Skeletal muscle tissue (tissue), 4 donors: ENCODE data around the gene TC2N. TPM values are rescaled to one million over a fixed set of nuclear protein-coding genes. Genes with fewer than 3 reads are reported as not detected.

Experiments
- H3K27ac ChIP-seq: one replicate; pipeline ENCODE4 v1.7.0; 2013; ENCODE audit warnings: mild to moderate bottlenecking, low read depth, low read length, inconsistent platforms
- H3K27me3 ChIP-seq, 3 donors: one replicate each; pipeline ENCODE4 v1.7.0; 2013; ENCODE audit warnings: low read length in 3 of 3; ENCODE audit not compliant: control insufficient read depth in 3 of 3, insufficient read depth in 3 of 3
- H3K36me3 ChIP-seq, 3 donors: one replicate each; pipeline ENCODE4 v1.7.0; 2013; ENCODE audit warnings: low read length in 3 of 3; ENCODE audit not compliant: control insufficient read depth in 3 of 3, insufficient read depth in 3 of 3
- H3K4me1 ChIP-seq, 3 donors: one replicate each; pipeline ENCODE4 v1.7.0; 2013; ENCODE audit warnings: low read length in 3 of 3, mild to moderate bottlenecking in 3 of 3; ENCODE audit not compliant: control insufficient read depth in 3 of 3, insufficient read depth in 3 of 3
- H3K4me3 ChIP-seq, 3 donors: one replicate each; pipeline ENCODE4 v1.7.0; 2013; ENCODE audit warnings: low read length in 3 of 3
- H3K9ac ChIP-seq, 3 donors: one replicate each; pipeline ENCODE4 v1.7.0; 2013; ENCODE audit warnings: low read length in 3 of 3, mild to moderate bottlenecking in 3 of 3, moderate library complexity in 2 of 3, low read depth in 1 of 3
- H3K9me3 ChIP-seq, 3 donors: one replicate each; pipeline ENCODE4 v1.7.0; 2013; ENCODE audit warnings: low read length in 3 of 3; ENCODE audit not compliant: control insufficient read depth in 3 of 3
- total RNA-seq: library from RNA; depleted of rRNA; stranded (reverse); fragments of >200 nt; gene quantifications from one replicate; pipeline ENCODE4 v1.2.3, GENCODE V29; 2014
- donor health status: Osteomylitis.

TC2N gene
- total RNA-seq, 1 donor from 2014 or later, result 5.7 TPM

- Histone ChIP-seq H3K27me3 (peaks cover 0 to 17% (median 12%) of the 10 kb centered on the region in 3 donors), H3K9me3 (no peaks in the 10 kb centered on the region), H3K36me3 (no peaks in the 10 kb centered on the region), H3K9ac (no peak overlapping the region), H3K27ac (peak overlapping the region; percentile 44), H3K4me1 (peaks cover 0 to 24% (median 8%) of the 10 kb centered on the region in 3 donors), H3K4me3 (no peak overlapping the region)
These were observed 15.4 kb upstream of the TC2N start for GRCh38 chr14:91882776-91883175.

GRCh38 chr14:91882369-91882768 lies 15.0 kb upstream of the TC2N start:
- peaks cover 0 to 24% (median 8%) of the 10 kb centered on the region in 3 donors for H3K4me1 ChIP-seq
- no peak overlapping the region for H3K27ac ChIP-seq
- no peaks in the 10 kb centered on the region for H3K36me3 ChIP-seq
- peaks cover 0 to 17% (median 12%) of the 10 kb centered on the region in 3 donors for H3K27me3 ChIP-seq
- H3K4me3 ChIP-seq, result no peak overlapping the region
- no peaks in the 10 kb centered on the region for H3K9me3 ChIP-seq
- no peak overlapping the region for H3K9ac ChIP-seq

GRCh38 chr14:91879196-91879595 lies 11.9 kb upstream of the TC2N start:
- H3K4me3 ChIP-seq, result no peak overlapping the region
- H3K27ac ChIP-seq, result no peak overlapping the region
- H3K27me3 ChIP-seq, result peaks cover 0 to 16% (median 12%) of the 10 kb centered on the region in 3 donors
- no peaks in the 10 kb centered on the region for H3K36me3 ChIP-seq
- H3K4me1 ChIP-seq, result peaks cover 3 to 13% (median 8%) of the 10 kb centered on the region in 3 donors
- H3K9ac ChIP-seq, result no peak overlapping the region
- no peaks in the 10 kb centered on the region for H3K9me3 ChIP-seq

- Histone ChIP-seq H3K27me3 (peaks cover 0 to 11% (median 6%) of the 10 kb centered on the region in 3 donors), H3K36me3 (no peaks in the 10 kb centered on the region), H3K4me3 (no peak overlapping the region), H3K4me1 (peaks cover 13 to 20% (median 16%) of the 10 kb centered on the region in 3 donors), H3K9me3 (no peaks in the 10 kb centered on the region), H3K27ac (no peak overlapping the region), H3K9ac (no peak overlapping the region)
These were observed 10.9 kb upstream of the TC2N start for GRCh38 chr14:91878274-91878673.

GRCh38 chr14:91877376-91877915 lies 10.1 kb upstream of the TC2N start:
- Histone ChIP-seq H3K27ac (no peak overlapping the region), H3K4me3 (no peak overlapping the region), H3K9me3 (no peaks in the 10 kb centered on the region), H3K36me3 (no peaks in the 10 kb centered on the region), H3K9ac (no peak overlapping the region), H3K27me3 (peaks cover 0 to 6% (median 3%) of the 10 kb centered on the region in 3 donors), H3K4me1 (peaks cover 18 to 19% (median 18%) of the 10 kb centered on the region in 3 donors)

GRCh38 chr14:91876492-91876891 lies 9.2 kb upstream of the TC2N start:
- Histone ChIP-seq H3K4me1 (peaks cover 23 to 27% (median 26%) of the 10 kb centered on the region in 3 donors), H3K36me3 (no peaks in the 10 kb centered on the region), H3K27ac (no peak overlapping the region), H3K9me3 (no peaks in the 10 kb centered on the region), H3K9ac (no peak overlapping the region), H3K4me3 (no peak overlapping the region), H3K27me3 (peaks cover 0 to 3% (median 0%) of the 10 kb centered on the region in 3 donors)

- Histone ChIP-seq H3K9me3 (no peaks in the 10 kb centered on the region), H3K9ac (no peak overlapping the region), H3K27ac (no peak overlapping the region), H3K36me3 (no peaks in the 10 kb centered on the region), H3K4me1 (peaks cover 23 to 27% (median 26%) of the 10 kb centered on the region in 3 donors), H3K27me3 (no peaks in the 10 kb centered on the region), H3K4me3 (no peak overlapping the region)
These were observed 8.4 kb upstream of the TC2N start for GRCh38 chr14:91875525-91876286.

- no peaks in the 10 kb centered on the region for H3K27me3 ChIP-seq
- no peak overlapping the region for H3K27ac ChIP-seq
- no peak overlapping the region for H3K4me3 ChIP-seq
- H3K4me1 ChIP-seq, result peaks cover 23 to 27% (median 23%) of the 10 kb centered on the region in 3 donors
- no peak overlapping the region for H3K9ac ChIP-seq
- peaks cover 0 to 5% (median 0%) of the 10 kb centered on the region in 3 donors for H3K36me3 ChIP-seq
- H3K9me3 ChIP-seq, result no peaks in the 10 kb centered on the region
These were observed 6.4 kb upstream of the TC2N start for GRCh38 chr14:91873471-91874415.

- Histone ChIP-seq H3K9me3 (no peaks in the 10 kb centered on the region), H3K9ac (peak overlapping the region in 1 of 3 donors; percentile 54), H3K27ac (peak overlapping the region; percentile 14), H3K27me3 (no peaks in the 10 kb centered on the region), H3K4me1 (peaks cover 23 to 27% (median 23%) of the 10 kb centered on the region in 3 donors), H3K36me3 (peaks cover 0 to 5% (median 0%) of the 10 kb centered on the region in 3 donors), H3K4me3 (peak overlapping the region in 1 of 3 donors; percentile 3)
These were observed 5.5 kb upstream of the TC2N start for GRCh38 chr14:91872517-91873470.
